H1 (cell line): Measurements from ENCODE around the gene RGS3. TPM values are rescaled to one million over a fixed set of nuclear protein-coding genes. Genes with fewer than 3 reads are reported as not detected.

Experiments used
- CTCF ChIA-PET: fragments of 300-600 bp; sonication (Branson Sonifier 250); formaldehyde crosslinking; loops from one replicate; lab custom pipeline; 2021; ENCODE audit not compliant: partially characterized antibody; lab: Charles Lee
- POLR2A ChIA-PET: fragments of 300-600 bp; sonication (Branson Sonifier 250); formaldehyde crosslinking; loops from one replicate; lab custom pipeline; 2021; ENCODE audit warnings: inconsistent platforms; ENCODE audit not compliant: partially characterized antibody; lab: Charles Lee
- DNase-seq, 2 experiments: peaks; one replicate each; pipeline versions ENCODE4 v3.0.0 to v3.0.0-alpha.2; 2010 to 2022; ENCODE audit warnings: low spot score in 2 of 2, low read depth in 1 of 2, mixed read lengths in 1 of 2
- FAIRE-seq: peaks from 2 replicates; lab custom pipeline; 2011; peaks lifted over from hg19 to GRCh38; lab: Jason Lieb, UNC
- H2AFZ ChIP-seq: 2 replicates; pipeline ENCODE4 v1.8.1; 2012; ENCODE audit warnings: low read length, inconsistent platforms
- H2AK5ac ChIP-seq: 2 replicates; pipeline ENCODE4 v1.6.1; 2013; ENCODE audit warnings: low read depth, low read length
- H2BK120ac ChIP-seq: replicated peaks from 2 replicates; pipeline ENCODE3; 2013; ENCODE audit warnings: low read depth, low read length, inconsistent platforms
- H2BK12ac ChIP-seq: 2 replicates; pipeline ENCODE4 v1.6.1; 2013; ENCODE audit warnings: low read depth, low read length
- H2BK15ac ChIP-seq: 2 replicates; pipeline ENCODE4 v1.6.1; 2013; ENCODE audit warnings: low read length
- H2BK20ac ChIP-seq: 2 replicates; pipeline ENCODE4 v1.6.1; 2013; ENCODE audit warnings: low read length
- H2BK5ac ChIP-seq: 2 replicates; pipeline ENCODE4 v1.6.1; 2013; ENCODE audit warnings: low read depth, low read length
- H3K14ac ChIP-seq: 2 replicates; pipeline ENCODE4 v1.6.1; 2013; ENCODE audit warnings: inconsistent platforms; ENCODE audit not compliant: insufficient read length
- H3K18ac ChIP-seq: 2 replicates; pipeline ENCODE4 v1.6.1; 2013; ENCODE audit warnings: low read length; ENCODE audit errors: extremely low read depth
- H3K23ac ChIP-seq: 2 replicates; pipeline ENCODE4 v1.6.1; 2013; ENCODE audit warnings: inconsistent platforms; ENCODE audit not compliant: insufficient read length
- H3K23me2 ChIP-seq: 2 replicates; pipeline ENCODE4 v1.6.1; 2013; ENCODE audit warnings: low read depth, low read length
- H3K27ac ChIP-seq: 2 replicates; pipeline ENCODE4 v1.6.1; 2011; ENCODE audit warnings: low read depth, low read length, inconsistent platforms
- H3K27me3 ChIP-seq, 4 experiments: replicated peaks in 1 of 4; 1 replicate in 1 of 4; 2 replicates in 3 of 4; pipeline versions ENCODE4 v1.6.1 to v1.8.1; 2011 to 2013; ENCODE audit warnings: low read length in 3 of 4, mild to moderate bottlenecking in 3 of 4, inconsistent platforms in 2 of 4, mixed read lengths in 2 of 4, moderate library complexity in 1 of 4; ENCODE audit not compliant: control insufficient read depth in 3 of 4, insufficient read depth in 3 of 4; ENCODE audit errors: extremely low read depth in 1 of 4
- H3K36me3 ChIP-seq, 4 experiments: 2 replicates each; pipeline versions ENCODE4 v1.6.1 to v1.8.1; 2011 to 2013; ENCODE audit warnings: mild to moderate bottlenecking in 4 of 4, low read length in 3 of 4, moderate library complexity in 2 of 4, control low read depth in 1 of 4, inconsistent platforms in 1 of 4; ENCODE audit not compliant: insufficient read depth in 4 of 4, control insufficient read depth in 2 of 4
- H3K4ac ChIP-seq: replicated peaks from 2 replicates; pipeline ENCODE3; 2013; ENCODE audit warnings: low read length, low read depth, mixed read lengths, inconsistent platforms; ENCODE audit not compliant: insufficient read length
- H3K4me1 ChIP-seq, 4 experiments: replicated peaks in 1 of 4; 1 replicate in 1 of 4; 2 replicates in 3 of 4; pipeline versions ENCODE4 v1.6.1 to v1.8.1; 2011 to 2013; ENCODE audit warnings: low read length in 3 of 4, inconsistent platforms in 2 of 4, mixed read lengths in 1 of 4; ENCODE audit not compliant: insufficient read depth in 4 of 4, control insufficient read depth in 3 of 4
- H3K4me2 ChIP-seq, 2 experiments: 2 replicates each; pipeline versions ENCODE4 v1.6.1 to v1.8.1; 2011 to 2013; ENCODE audit warnings: low read depth in 2 of 2, low read length in 2 of 2, control low read depth in 1 of 2, inconsistent platforms in 1 of 2, mild to moderate bottlenecking in 1 of 2; ENCODE audit not compliant: insufficient read depth in 1 of 2
- H3K4me3 ChIP-seq, 4 experiments: fragments of 200-600, 300-600 bp in 1 of 4; sonication (generic), shearing (Covaris generic), sonication (Bioruptor Twin) in 1 of 4; 2 replicates each; pipeline versions ENCODE4 v1.5.1 to v1.8.1; 2011 to 2016; ENCODE audit warnings: low read length in 4 of 4, low read depth in 3 of 4, control low read depth in 2 of 4, inconsistent platforms in 2 of 4, mild to moderate bottlenecking in 2 of 4, mixed read lengths in 1 of 4, moderate library complexity in 1 of 4; ENCODE audit not compliant: insufficient read depth in 2 of 4; ENCODE audit errors: extremely low read depth in 1 of 4
- H3K56ac ChIP-seq: replicated peaks from 2 replicates; pipeline ENCODE3; 2013; ENCODE audit warnings: low read depth, mild to moderate bottlenecking, mixed read lengths, low read length, inconsistent platforms; ENCODE audit not compliant: insufficient read length
- H3K79me1 ChIP-seq: 2 replicates; pipeline ENCODE4 v1.6.1; 2013; ENCODE audit warnings: low read depth, low read length, control low read depth
- H3K79me2 ChIP-seq, 2 experiments: 2 replicates each; pipeline versions ENCODE4 v1.6.1 to v1.8.1; 2012 to 2013; ENCODE audit warnings: low read length in 2 of 2, mild to moderate bottlenecking in 2 of 2, inconsistent platforms in 1 of 2; ENCODE audit not compliant: insufficient read depth in 2 of 2, control insufficient read depth in 1 of 2
- H3K9ac ChIP-seq, 4 experiments: replicated peaks in 1 of 4; 1 replicate in 1 of 4; 2 replicates in 3 of 4; pipeline versions ENCODE4 v1.6.1 to v1.8.1; 2011 to 2013; ENCODE audit warnings: low read depth in 3 of 4, low read length in 3 of 4, control low read depth in 2 of 4, mild to moderate bottlenecking in 2 of 4, moderate library complexity in 2 of 4, inconsistent platforms in 1 of 4; ENCODE audit errors: extremely low read depth in 1 of 4
- H3K9me3 ChIP-seq, 2 experiments: 2 replicates each; pipeline versions ENCODE4 v1.6.1 to v1.8.1; 2012 to 2013; ENCODE audit warnings: mild to moderate bottlenecking in 2 of 2, moderate library complexity in 2 of 2, control low read depth in 1 of 2, inconsistent platforms in 1 of 2, low read depth in 1 of 2, low read length in 1 of 2, mixed read lengths in 1 of 2; ENCODE audit not compliant: insufficient read depth in 2 of 2
- H4K20me1 ChIP-seq, 2 experiments: replicated peaks in 1 of 2; 2 replicates each; pipeline versions ENCODE3 to v1.8.1; 2011 to 2013; ENCODE audit warnings: inconsistent platforms in 2 of 2, low read length in 2 of 2, mild to moderate bottlenecking in 1 of 2; ENCODE audit not compliant: insufficient read depth in 2 of 2, control insufficient read depth in 1 of 2
- H4K5ac ChIP-seq: 2 replicates; pipeline ENCODE4 v1.6.1; 2013; ENCODE audit warnings: low read length, low read depth, mixed read lengths, inconsistent platforms; ENCODE audit not compliant: insufficient read length
- H4K8ac ChIP-seq: 2 replicates; pipeline ENCODE4 v1.8.0; 2013; ENCODE audit warnings: mild to moderate bottlenecking, moderate library complexity, low read length, inconsistent platforms; ENCODE audit not compliant: insufficient read depth; ENCODE audit errors: extremely low read depth
- H4K91ac ChIP-seq: replicated peaks from 2 replicates; pipeline ENCODE3; 2013; ENCODE audit warnings: low read length, mixed read lengths, inconsistent platforms; ENCODE audit not compliant: insufficient read length
- ASH2L ChIP-seq: fragments of 200-600, 300-600 bp; sonication (generic); IDR thresholded peaks from one replicate; pipeline ENCODE4 v1.7.1; 2017; ENCODE audit warnings: low read length
- E2F6 ChIP-seq: IDR thresholded peaks from 2 replicates; pipeline ENCODE4 v1.6.1; 2012; ENCODE audit warnings: inconsistent platforms
- EGR1 ChIP-seq: IDR thresholded peaks from 2 replicates; pipeline ENCODE4 v1.6.1; 2011; ENCODE audit warnings: low read depth, low read length, borderline replicate concordance
- KDM1A ChIP-seq: fragments of 200-600, 300-600 bp; sonication (generic); IDR thresholded peaks from 2 replicates; pipeline ENCODE4 v1.7.1; 2016; ENCODE audit warnings: mild to moderate bottlenecking, low read length, borderline replicate concordance
- KDM5A ChIP-seq: fragments of 200-600 bp; IDR thresholded peaks from 2 replicates; pipeline ENCODE4 v1.7.1; 2012; ENCODE audit warnings: mild to moderate bottlenecking, low read length, inconsistent platforms, mixed read lengths
- POLR2A ChIP-seq, 2 experiments: IDR thresholded peaks; 1 replicate in 1 of 2; 2 replicates in 1 of 2; pipeline ENCODE4 v1.6.1; 2011; ENCODE audit warnings: low read depth in 2 of 2, low read length in 2 of 2, mild to moderate bottlenecking in 2 of 2; ENCODE audit errors: control extremely low read depth in 1 of 2
- RAD21 ChIP-seq, 2 experiments: IDR thresholded peaks in 1 of 2; conservative IDR thresholded peaks in 1 of 2; 2 replicates each; pipeline ENCODE4 v1.6.1; 2011; ENCODE audit warnings: low read depth in 2 of 2, low read length in 2 of 2, improper control_type of control experiment in 1 of 2, inconsistent platforms in 1 of 2, mild to moderate bottlenecking in 1 of 2, moderate library complexity in 1 of 2
- USF2 ChIP-seq: IDR thresholded peaks from 2 replicates; pipeline ENCODE4 v1.6.1; 2011; ENCODE audit warnings: low read length, improper control_type of control experiment
- WGBS, 2 experiments: shearing (Covaris generic) in 1 of 2; methylation state at CpG; one replicate each; pipeline versions ENCODE4 v1.1.6 to v1.1.7; 2013 to 2015; ENCODE audit warnings: low lambda C conversion rate in 2 of 2, mixed read lengths in 2 of 2, inconsistent platforms in 1 of 2, low coverage in 1 of 2, missing lambda C conversion rate in 1 of 2; ENCODE audit not compliant: insufficient replicate concordance in 2 of 2, insufficient coverage in 1 of 2, insufficient read length in 1 of 2; ENCODE audit errors: extremely low coverage in 1 of 2, missing lambda C conversion rate in 1 of 2; 5-methylcytosine and 5-hydroxymethylcytosine counted together
- polyA plus RNA-seq, 7 experiments: library from polyadenylated mRNA; depleted of rRNA in 3 of 7; stranded (reverse) in 5 of 7; unstranded in 2 of 7; fragments of >200 nt in 5 of 7; fragments of 200-250 nt in 2 of 7; gene quantifications; 1 replicate in 5 of 7; 2 replicates in 1 of 7; 4 replicates in 1 of 7; pipeline versions ENCODE4 v1.2.1 to v1.2.3, GENCODE V29; 2011 to 2013; ENCODE audit warnings: missing spikeins in 2 of 7, mixed read lengths in 2 of 7
- total RNA-seq: library from RNA; stranded (reverse); fragmentation: NEBNext Ultra II Directional; extraction: Animal tissue kit (Norgen Biotek cat#: 25700); gene quantifications from 2 replicates; pipeline ENCODE4 v1.2.1, GENCODE V29; 2021

The RGS3 gene
- total and polyA plus RNA-seq, 2 of the 8 experiments (the other 6 are each of a cell fraction or from before 2014, with no cell fraction given): 12.6 to 18.2 TPM

GRCh38 chr9:113480612-113481011 lies 17.1 kb downstream of the RGS3 start:
- no peak overlapping the region; the same call in 1 of the 2 replicates for H2BK5ac ChIP-seq
- H3K9ac ChIP-seq: no peak overlapping the region
- no peak overlapping the region for H4K8ac ChIP-seq
- no peaks in the 10 kb centered on the region for H3K23me2 ChIP-seq
- no peak overlapping the region for H3K56ac ChIP-seq
- H3K36me3 ChIP-seq: no peaks in the 10 kb centered on the region
- H3K4me1 ChIP-seq: peaks cover 0 to 5% (median 2%) of the 10 kb centered on the region in 4 experiments; a peak in 3 of 7 replicates
- 90% methylated on average over 4 of the region's 4 CpGs; no CpG with 5 or more reads in 1 of the 2 experiments for WGBS, 2 experiments
- H3K79me1 ChIP-seq: no peaks in the 10 kb centered on the region
- H3K14ac ChIP-seq: no peak overlapping the region
- no peak overlapping the region for H2BK15ac ChIP-seq
- no peak overlapping the region for H3K4ac ChIP-seq
- no peaks in the 10 kb centered on the region for H4K20me1 ChIP-seq
- H3K9me3 ChIP-seq: no peaks in the 10 kb centered on the region
- no peak overlapping the region for H4K5ac ChIP-seq
- no peak overlapping the region for H3K27ac ChIP-seq
- DNase-seq: no peak
- no peak overlapping the region for H3K23ac ChIP-seq
- no peak overlapping the region for H2AFZ ChIP-seq
- H4K91ac ChIP-seq: no peak overlapping the region
- no peak overlapping the region for H2BK120ac ChIP-seq
- H3K4me2 ChIP-seq: no peak overlapping the region
- H2BK12ac ChIP-seq: no peak overlapping the region
- no peak overlapping the region for H2AK5ac ChIP-seq
- no peaks in the 10 kb centered on the region for H3K27me3 ChIP-seq
- no peak for FAIRE-seq
- no peak overlapping the region for H3K18ac ChIP-seq
- no peak overlapping the region for H3K4me3 ChIP-seq
- no peaks in the 10 kb centered on the region for H3K79me2 ChIP-seq
- ChIA-PET CTCF (interaction anchor here (0.6 to 1.4 kb wide), 5 partner anchors 10 to 239 kb away, joined by 3 to 6 read pairs (median 3); partner anchors contain the start of gene WDR31), POLR2A (no interaction called here)
- no peak overlapping the region for H2BK20ac ChIP-seq
- TF ChIP-seq POLR2A (IDR thresholded peaks at IDR 0.05; ENCODE audit: control extremely low read depth in 1 of 2, low read depth in 2 of 2, low read length in 2 of 2) (no peak), E2F6 (no peak), KDM5A (no peak), USF2 (no peak), KDM1A (no peak), RAD21 (IDR thresholded peaks at IDR 0.05 in 1 of 2, conservative IDR thresholded peaks at IDR 0.05 in 1 of 2; ENCODE audit: low read depth in 2 of 2, low read length in 2 of 2) (no peak), EGR1 (no peak), ASH2L (no peak)
